Measurements from ENCODE around the gene CBR4.

Gene CBR4

DNA sequence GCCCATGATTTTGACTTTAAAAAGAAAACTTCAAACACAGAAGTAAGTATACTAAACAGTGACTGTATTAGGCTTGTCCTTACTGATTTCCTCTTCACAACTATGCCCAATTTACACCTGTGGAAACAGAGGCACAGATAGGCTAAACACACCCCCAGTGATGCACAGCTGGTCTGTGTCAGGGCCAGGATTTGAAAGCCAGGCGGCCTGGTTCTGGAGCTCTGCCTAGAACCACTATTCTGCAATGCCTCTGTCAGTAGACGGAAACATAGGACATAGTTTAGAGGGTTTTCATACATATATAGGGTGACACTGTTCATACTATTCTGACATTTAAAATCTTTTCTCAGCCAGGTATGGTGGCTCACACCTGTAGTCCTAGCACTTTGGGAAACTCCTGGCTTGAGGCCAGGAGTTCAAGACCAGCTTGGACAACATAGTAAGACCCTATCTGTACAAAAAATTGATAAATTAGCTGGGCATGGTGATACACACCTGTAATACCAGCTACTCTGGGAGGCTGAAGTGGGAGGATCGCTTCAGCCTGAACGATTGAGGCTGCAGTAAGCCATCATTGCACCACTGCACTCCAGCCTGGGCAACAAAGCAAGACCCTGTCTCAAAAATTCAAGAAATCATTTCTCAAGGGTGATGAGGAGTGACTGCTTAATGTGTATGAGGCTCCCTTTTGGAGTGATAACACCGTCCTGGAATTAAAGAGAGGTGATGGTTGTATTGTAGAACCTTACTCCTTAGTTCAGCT lies 23.0 kb upstream of the CBR4 start:
- no peak for DNase-seq

DNA sequence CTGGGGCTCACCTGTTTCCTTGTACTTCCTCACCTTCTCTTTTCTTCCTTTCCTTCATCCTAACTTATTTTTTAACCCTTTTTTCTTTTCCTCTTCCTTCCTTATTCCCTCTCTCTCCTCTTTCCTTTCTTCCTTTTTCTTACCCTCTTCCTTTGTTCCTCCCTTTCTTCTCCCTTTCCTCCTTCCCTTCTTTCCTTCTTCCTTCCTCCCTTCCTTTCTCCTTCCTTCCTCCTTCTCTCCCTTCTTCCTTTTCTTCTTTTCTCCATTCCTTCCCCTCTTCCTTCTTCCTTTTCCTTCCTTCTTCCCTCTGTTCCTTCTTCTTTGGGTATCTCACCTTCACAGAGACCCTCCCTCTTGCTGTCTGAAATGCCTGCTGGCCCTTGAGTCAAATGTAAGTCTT lies 22.1 kb upstream of the CBR4 start:
- DNase-seq = no peak

DNA sequence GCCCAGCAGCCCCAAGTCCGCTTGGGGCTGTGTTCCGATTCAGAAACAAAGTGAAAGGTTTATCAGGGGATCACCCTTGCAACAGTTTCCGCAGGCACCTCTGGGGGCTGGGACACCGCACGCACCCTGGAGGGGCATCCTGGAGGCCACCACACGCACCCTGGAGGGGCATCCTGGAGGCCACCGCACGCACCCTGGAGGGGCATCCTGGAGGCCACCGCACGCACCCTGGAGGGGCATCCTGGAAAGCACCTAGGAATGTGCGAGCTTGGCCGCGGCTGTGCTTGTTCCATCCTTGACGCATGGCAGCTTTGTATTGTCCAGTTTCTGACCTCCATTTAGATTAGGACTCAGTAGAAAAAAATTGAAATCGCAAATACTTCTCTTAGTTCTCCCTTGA lies 21.3 kb upstream of the CBR4 start:
- DNase-seq = no peak

DNA sequence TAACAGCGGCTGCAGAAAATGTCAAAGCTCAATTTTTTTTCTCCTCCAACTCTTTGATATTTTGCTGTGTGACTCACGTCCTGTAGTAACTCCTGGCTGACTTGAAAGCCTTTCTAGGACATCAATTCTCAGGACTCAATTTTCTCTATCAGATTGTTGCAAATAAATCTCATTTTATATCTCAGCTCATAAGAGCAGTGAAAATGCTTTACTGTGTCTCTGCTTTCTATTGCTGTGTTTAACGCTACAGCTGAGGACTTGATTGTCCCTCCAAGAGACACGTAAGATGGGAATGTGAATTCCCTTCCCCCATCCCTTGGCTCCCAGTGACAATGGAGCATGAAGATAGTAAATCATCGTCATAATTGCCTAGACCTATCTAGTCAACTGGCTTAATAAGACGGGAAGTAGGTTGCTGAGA lies 20.5 kb upstream of the CBR4 start:
- no peak for DNase-seq

DNA sequence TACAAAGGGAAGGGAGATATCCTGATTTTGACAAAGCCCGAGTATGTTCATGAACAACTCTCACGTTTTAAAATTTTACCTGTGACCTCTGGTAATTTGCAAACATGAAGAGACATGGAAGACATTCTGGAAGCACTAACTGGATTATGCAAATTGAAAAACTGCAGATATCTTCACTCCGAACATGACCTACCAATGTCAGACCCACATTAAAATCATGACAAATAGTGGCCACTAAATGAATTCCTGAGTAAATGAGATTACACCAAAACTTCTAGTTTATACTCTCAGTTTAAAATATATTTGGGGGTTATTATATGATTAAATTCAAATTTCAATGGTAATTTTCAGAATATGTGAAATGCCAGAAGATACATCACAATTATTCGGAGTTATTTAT lies 19.9 kb upstream of the CBR4 start:
- no peak for DNase-seq

DNA sequence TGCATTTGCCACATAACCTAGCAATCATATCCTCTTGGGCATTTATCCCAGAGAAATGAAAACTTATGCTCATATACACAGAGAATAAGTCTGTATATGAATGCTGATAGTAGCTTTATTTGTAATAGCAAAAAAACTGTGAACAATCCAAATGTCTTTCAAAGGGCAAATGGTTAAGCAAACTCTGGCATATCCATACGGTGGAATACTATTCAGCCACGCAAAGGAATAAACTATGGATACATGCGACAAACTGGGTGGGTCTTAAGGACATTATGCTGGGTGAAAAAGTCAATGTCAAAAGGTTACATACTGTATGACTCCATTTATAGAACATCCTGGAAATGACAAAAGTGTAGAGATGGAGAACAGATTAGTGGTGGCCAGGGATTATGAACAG lies 17.6 kb upstream of the CBR4 start:
- no peak for DNase-seq

DNA sequence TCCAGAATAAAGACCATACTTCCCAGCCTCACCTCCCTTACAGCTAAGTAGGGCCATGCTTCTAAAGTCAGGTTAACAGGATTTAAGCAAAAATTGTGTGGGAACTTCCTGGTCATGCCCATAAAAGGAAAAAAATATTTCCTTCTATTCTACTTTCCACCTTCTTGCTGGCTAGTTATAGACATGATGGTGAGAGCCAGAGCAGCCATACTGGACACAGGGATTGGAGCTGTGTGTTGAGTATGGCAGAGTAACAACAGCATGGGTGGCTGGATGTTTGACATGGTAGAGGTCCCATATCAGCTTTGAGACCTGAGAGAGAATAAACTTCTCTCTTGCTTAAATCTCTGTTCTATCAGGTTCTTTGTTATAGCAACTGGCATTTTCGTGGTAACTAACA lies 15.1 kb upstream of the CBR4 start:
- DNase-seq = no peak

DNA sequence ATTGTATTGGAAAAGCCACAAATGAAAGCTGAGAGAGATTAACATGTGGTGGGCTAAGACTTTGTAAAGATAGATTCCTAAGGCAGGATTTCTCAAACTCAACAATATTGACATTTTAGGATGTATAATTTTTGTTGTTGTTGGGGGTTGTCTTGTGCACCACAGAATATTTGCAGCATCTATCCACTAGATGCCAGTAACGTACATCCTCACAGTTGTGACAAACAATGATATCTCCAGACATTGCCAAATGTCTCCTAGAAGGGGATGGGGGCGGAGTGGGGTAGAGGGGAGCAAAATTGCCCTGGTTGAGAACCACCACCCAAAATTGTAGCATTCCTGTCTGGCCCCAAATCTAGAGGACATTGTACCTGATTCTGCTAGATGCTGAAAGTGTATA lies 14.7 kb upstream of the CBR4 start:
- peak; percentile 14 for DNase-seq

DNA sequence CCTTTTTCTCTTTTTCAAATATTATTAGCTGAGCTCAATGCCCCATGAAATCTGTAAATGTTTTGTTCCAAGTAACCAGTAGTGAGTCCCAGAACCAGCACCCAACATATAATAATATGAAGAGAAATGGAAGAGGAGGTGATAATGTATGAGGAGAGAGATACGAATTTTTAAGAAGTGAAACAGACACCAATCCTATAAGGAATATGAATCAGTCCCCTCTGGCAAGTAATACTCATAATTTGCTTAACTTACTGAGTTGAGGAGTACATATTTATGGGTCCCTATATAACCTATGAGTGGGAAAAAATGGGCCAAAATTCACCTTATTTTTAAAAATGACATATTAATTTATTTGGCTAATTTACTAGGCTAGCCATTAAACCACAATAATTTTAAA lies 8.4 kb upstream of the CBR4 start:
- DNase-seq = no peak

DNA sequence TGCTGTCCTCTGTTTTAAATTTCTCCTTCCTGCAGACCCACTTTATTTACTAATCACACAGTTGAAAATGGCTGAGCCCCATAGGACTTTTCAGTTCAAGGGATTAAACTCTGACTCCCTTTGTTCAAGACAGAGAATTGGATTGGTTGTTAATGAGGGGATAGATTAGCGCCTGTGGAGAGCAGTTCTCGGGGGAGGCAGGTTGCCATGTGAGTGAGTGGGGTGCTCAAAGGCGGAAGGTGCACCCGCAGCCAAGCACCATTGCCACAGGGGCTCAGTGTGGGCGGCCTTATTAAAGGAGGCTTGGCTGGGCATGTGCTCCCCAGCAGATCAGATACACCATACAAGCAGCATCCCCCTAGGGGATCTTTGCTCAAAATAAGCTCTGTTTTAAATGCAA lies 7.9 kb upstream of the CBR4 start:
- no peak for DNase-seq

DNA sequence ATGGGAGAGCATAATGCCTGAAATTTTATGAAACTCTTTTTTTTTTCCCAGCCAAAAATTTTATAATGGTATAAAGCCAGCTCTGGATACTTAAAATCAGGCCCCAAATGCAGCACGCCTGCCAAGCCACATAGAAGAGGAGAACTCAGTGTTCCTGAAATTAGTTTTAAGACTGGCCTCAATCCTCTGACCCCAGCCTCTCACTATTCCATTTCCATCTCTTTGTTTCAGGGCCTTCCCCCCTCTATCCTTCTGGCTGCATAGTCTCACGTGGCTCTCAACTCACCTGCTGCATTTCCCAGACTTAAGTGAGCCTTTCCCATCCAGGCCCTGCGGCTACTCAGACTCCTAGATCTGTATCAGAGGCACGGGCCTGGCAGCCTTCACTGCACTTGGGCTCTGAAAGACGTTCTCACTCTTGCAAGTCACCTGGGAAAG lies 5.2 kb upstream of the CBR4 start:
- DNase-seq = no peak

DNA sequence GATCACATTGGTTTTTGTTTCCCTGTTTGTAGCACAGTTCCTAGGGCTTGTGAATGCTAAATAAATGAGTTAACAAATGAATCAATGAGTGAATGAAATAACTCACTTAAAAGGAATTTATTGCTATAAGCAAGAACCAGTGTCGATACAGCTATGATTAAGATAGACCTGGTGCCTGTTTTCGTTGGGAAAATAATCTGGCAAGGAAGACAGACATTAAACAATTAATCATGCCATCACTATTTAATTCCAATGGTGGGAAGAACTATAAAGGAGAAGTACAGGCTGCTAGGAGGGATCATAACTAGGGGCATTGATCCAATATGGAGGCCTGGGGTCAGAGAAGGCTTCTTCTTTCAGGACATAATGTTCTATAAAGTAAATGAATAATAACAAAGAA lies 4.5 kb upstream of the CBR4 start:
- no peak for DNase-seq

DNA sequence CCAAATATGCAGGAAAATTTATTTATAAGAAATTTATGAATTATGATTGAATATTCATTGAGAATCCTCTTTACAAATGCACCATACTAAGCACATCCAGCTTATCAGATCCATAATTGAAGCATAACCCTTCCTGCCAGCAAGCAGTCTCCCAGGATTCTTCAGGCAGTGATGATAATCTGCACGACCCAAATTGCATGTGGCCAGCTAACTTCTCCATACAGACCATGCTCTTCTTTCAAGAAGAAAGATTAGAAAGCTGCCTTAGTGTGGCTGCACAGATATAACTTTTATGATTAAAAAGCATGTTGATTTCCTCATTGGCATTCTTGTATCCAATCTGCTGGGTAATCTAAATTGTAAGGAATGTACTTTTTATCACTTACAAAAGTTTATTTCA lies 3.3 kb upstream of the CBR4 start:
- no peak for DNase-seq

DNA sequence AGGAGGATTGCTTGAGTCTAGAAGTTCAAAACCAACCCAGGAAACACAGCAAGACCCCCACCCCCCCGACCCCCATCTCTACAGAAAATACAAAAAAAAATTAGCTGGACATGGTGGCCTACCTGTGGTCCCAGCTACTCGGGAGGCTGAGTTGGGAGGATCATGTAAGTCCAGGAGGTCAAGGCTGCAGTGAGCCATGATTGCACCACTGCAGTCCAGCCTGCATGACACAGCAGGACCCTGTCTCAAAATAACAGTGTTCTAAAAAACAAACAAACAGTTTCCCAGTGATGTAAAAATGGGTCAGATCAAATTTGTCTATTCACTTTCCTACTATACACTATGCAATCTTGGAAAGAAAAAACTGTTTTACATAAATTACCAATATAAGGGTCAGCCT lies 2.0 kb upstream of the CBR4 start:
- no peak for DNase-seq

DNA sequence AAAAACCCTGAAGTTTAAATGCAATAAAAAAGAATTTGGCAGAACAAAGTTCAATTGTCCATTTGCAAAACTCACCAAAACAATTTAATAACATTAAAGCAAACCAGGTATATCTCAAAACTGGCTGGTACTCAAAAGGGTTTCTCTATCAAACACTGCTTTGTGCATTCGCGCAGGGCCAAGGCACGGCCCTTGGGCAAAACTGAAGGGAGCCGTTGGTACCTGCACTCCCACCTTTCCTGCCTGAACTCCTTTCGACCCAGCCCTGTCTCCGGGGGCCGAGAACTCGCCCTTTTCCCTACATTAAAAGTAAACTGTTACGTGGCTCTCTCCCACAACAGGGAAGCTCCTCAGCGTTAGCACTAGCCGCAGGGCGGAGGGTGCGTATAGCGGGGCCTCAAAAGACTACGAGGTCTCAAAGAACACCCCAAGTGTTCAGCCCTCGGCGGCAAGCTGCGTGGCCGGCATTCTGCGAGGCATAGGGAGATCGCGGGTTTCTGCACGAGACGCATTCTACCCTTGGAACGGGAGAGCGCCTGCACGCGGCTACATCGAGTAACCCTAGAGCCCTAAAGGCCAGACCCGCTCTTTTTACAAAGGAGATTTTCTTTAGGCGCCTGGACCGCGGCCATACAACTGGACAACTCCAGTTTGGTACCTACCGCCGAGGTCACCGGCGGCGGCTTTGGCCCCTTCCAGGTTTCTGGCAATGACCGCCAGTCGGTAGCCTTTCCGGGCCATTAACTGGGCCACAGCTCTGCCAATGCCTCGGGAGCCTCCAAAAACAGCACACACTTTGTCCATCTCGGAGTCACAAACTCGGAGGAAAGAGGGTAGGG lies 550 bp downstream of the CBR4 start:
- DNase-seq = peak; percentile 57

DNA sequence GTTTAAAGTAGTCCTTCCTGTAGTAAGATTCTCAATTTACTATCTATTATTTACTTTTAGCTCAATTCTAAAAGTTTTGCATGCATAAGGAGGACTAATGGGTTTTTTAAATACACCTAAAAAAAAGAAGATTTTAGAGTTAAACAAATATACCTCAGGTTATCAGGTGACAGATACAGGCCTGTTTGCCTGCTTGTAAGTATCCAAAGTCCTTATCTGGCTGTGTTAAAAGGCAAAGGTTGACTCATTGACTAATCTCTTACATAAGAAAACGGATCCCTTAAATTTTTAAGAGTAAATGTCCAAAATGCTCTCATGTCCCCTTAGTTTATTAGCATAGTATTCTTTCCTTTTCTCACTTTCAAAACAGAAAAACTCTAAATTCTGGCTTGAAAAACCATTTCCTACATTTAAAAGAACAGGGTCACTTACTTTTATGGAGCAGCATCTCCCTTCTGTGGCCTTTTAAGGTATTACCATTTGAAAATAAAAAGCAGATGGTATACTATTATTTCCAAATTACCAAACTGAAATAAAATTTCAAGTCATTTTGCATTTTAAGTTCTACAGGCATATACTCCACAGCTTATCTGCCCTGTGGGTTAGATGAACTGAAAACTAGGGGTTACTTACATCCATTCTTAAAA lies 4.5 kb downstream of the CBR4 start:
- DNase-seq = no peak

DNA sequence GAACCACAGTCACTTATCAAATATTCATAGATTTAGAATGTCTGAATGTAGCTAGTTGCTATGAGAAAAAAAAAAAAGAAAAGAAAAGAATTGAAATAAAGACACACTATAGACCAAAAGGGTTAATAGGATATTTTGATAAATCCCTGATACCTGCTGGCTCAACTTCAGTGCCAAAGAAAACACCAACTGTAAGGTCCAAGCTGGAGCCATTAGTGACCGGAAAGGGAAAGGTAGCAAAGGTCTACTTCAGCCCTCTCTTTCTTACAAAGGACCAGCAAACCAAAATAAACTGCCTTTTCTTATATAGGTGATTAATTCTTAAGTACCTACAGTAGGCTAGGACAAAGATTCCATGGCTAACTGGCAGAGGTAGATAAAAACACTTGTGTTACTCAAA lies 9.7 kb downstream of the CBR4 start:
- no peak for DNase-seq

DNA sequence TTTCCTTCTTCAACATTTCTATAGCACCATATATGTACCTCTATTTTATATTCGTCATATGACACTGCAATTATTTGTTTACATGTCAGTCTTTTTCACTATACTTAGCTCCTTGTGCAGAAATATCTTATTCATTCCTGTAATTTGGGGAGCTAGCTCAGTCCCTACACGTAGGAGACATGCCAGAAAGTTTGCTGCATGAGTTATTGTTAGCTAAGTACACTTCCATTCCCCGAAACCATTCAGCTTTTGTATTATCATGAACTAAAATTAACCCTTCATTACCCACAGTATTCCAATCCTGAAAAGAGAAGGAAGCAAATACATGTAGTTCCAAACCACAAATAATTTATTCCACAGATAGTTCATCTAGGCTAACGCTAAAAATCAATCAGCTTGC lies 10.2 kb downstream of the CBR4 start:
- no peak for DNase-seq

DNA sequence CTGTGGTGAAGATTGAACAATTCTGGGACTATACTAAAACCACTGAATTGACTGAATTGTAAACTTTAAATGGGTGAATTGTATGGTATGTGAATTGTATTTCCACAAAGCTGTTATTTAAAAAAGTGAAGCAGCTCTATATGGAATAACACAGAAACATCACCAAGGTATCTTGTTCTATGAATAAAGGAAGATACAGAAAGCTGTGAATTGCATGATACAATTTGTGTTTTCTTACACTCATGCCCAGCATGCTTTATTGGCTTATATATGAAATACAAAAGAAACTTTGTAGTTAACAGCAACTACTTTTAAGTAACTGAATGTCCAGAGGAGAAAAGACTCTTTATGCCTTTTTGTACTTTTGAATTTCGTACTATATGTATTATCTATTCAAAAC lies 11.5 kb downstream of the CBR4 start:
- no peak for DNase-seq

DNA sequence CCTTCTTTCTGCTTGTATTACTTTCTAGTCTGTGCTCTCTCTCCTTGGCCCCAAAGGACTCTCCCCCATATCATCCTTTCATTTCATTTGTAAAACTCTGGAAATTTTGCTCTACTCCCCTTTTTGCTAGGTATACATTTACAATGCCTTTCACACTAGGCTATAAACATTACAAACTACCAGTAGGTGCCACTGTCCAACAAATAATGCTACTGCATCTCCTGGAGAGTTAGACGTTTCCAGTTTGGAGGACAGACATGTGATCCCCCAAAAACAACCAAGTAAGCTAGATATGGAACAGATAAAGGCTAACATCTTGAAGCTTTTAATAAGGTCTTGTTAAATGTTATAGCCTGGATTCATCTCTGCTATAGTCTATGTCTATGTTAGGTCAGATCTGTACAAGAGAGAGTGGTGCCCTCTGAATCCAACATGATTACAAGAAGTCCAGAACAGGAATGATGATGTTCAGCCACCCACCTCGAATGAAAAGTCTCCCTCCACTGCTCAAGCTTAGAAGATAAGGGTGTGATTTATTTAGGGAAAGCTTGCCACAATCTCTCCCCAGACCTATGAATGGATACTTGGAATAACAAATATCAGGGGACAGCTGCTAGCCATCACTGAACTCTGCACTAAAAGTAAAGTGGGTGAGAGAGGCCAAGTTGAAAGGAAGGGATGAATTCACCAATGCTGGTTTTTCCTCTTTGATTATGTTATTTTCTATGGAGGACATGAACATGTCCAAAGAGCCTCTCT lies 14.3 kb downstream of the CBR4 start:
- DNase-seq = peak; percentile 30

DNA sequence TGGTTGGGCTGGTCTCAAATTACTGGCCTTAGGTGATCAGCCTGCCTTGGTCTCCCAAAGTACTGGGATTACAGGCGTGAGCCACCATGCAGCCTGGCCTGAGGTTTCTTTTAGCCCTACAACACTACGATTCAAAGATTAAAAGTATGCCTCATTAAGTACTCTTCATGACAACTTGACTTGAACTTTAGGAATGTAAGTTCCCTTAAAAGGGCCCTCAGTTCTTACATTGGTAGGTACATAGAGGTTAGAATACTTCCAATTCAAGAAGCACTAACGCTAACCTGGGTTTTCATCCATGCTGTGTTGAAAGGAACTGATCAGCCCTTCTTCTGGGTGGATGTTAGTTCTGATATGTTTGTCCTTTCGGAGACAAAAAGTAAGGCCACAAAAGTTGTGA lies 15.1 kb downstream of the CBR4 start:
- DNase-seq = no peak

DNA sequence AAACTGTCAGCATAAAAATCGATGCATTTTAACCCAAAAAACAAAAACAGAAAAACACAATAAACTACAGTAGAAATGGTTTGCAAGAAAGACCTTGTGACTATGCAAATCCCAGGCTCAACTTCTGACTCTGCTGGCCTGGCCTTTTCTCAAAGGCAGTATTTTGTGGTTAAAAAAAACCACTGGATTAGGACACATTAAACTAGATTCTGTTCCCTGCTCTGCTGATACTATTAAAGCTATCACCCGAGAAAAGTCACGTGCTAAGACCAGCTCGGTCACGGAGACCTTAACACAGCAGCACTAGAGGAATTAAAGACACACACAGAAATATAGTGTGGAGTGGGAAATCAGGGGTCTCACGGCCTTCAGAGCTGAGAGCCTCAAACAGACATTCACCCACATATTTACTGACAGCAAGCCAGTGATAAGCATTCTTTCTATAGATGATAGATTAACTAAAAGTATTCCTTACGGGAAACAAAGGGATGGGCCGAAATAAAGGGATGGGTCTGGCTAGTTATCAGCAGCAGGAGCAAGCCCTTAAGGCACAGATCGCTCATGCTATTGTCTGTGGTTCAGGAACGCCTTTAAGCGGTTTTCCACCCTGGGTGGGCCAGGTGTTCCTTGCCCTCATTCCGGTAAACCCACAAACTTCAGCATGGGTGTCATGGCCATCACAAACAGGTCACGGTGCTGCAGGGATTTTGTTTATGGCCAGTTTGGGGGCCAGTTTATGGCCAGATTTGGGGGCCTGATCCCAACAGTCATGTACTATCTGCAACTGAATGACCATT lies 16.1 kb downstream of the CBR4 start:
- no peak for DNase-seq

Measured in CD4-positive, alpha-beta T cell treated with Interleukin-17A for 1 hour (primary cell).